OCI-LY7 (cell line): ENCODE results near the gene QKI. TPM values are rescaled to one million over a fixed set of nuclear protein-coding genes. Genes with fewer than 3 reads are reported as not detected.

ENCODE experiments used
- BruUV-seq: library from RNA; stranded (reverse); fragments of 400-500 nt; replicated peaks from 2 replicates; lab custom pipeline; 2021; lab: Mats Ljungman, UMichigan
- CTCF ChIA-PET: fragments of 300-600 bp; sonication (Branson Sonifier 250); formaldehyde crosslinking; loops from one replicate; lab custom pipeline; 2022; ENCODE audit warnings: antibody characterized with exemption; ENCODE audit not compliant: unreplicated experiment; lab: Charles Lee
- POLR2A ChIA-PET: fragments of 300-600 bp; sonication (Branson Sonifier 250); formaldehyde crosslinking; loops from one replicate; lab custom pipeline; 2022; ENCODE audit warnings: antibody characterized with exemption; lab: Charles Lee
- DNase-seq: peaks from one replicate; pipeline ENCODE4 v3.0.0-alpha.2; 2015; ENCODE audit warnings: low spot score
- H2AFZ ChIP-seq: fragments of 200-600 bp; sonication (generic), shearing (Covaris generic); 2 replicates; pipeline ENCODE4 v1.6.1; 2014; ENCODE audit warnings: mild to moderate bottlenecking, antibody characterized with exemption, low read length, moderate library complexity
- H3K27ac ChIP-seq: fragments of 200-600 bp; sonication (generic); 2 replicates; pipeline ENCODE4 v1.5.1; 2014; ENCODE audit warnings: mixed run types, low read depth, mild to moderate bottlenecking, moderate library complexity, low read length, inconsistent platforms; ENCODE audit not compliant: poor library complexity, severe bottlenecking
- H3K36me3 ChIP-seq: fragments of 200-600 bp; sonication (generic); 2 replicates; pipeline ENCODE4 v1.6.1; 2014; ENCODE audit warnings: mild to moderate bottlenecking, antibody characterized with exemption, low read length, moderate library complexity, mixed read lengths; ENCODE audit not compliant: insufficient read depth
- H3K4me1 ChIP-seq: fragments of 200-600 bp; sonication (generic); 2 replicates; pipeline ENCODE4 v1.5.1; 2014; ENCODE audit warnings: mild to moderate bottlenecking, low read length; ENCODE audit not compliant: insufficient read depth, poor library complexity, severe bottlenecking
- H3K4me2 ChIP-seq: fragments of 200-600 bp; sonication (generic); 2 replicates; pipeline ENCODE4 v1.6.1; 2014; ENCODE audit warnings: mild to moderate bottlenecking, low read length
- H3K4me3 ChIP-seq: fragments of 200-600 bp; sonication (generic); 2 replicates; pipeline ENCODE4 v1.5.1; 2014; ENCODE audit warnings: mild to moderate bottlenecking, low read depth, low read length; ENCODE audit not compliant: poor library complexity, severe bottlenecking
- H3K79me2 ChIP-seq: fragments of 200-600 bp; sonication (generic); 2 replicates; pipeline ENCODE4 v1.6.1; 2016; ENCODE audit warnings: low read depth, mild to moderate bottlenecking, low read length, moderate library complexity, mixed read lengths; ENCODE audit not compliant: insufficient read depth
- H3K9me2 ChIP-seq: fragments of 200-600 bp; sonication (generic); 2 replicates; pipeline ENCODE4 v1.6.1; 2016; ENCODE audit warnings: mild to moderate bottlenecking, low read length, mixed read lengths; ENCODE audit not compliant: insufficient read depth
- H3K9me3 ChIP-seq: fragments of 200-600 bp; sonication (generic); 2 replicates; pipeline ENCODE4 v1.6.1; 2014; ENCODE audit warnings: mild to moderate bottlenecking, mixed run types, low read length, mixed read lengths
- H4K20me1 ChIP-seq: fragments of 200-600 bp; sonication (generic); 2 replicates; pipeline ENCODE4 v1.6.1; 2014; ENCODE audit warnings: mild to moderate bottlenecking, antibody characterized with exemption, low read length, moderate library complexity, mixed read lengths; ENCODE audit not compliant: insufficient read depth
- CTCF ChIP-seq: fragments of 200-600 bp; sonication (generic); conservative IDR thresholded peaks from 2 replicates; pipeline ENCODE4 v1.5.1; 2014; ENCODE audit warnings: mild to moderate bottlenecking, antibody characterized with exemption, low read length, moderate library complexity, mixed read lengths
- EZH2phosphoT487 ChIP-seq: fragments of 200-600 bp; sonication (generic); IDR thresholded peaks from 2 replicates; pipeline ENCODE4 v1.6.1; 2018; ENCODE audit warnings: low read depth, borderline replicate concordance, mild to moderate bottlenecking, mixed run types, antibody characterized with exemption, low read length, moderate library complexity, mixed read lengths
- intact Hi-C: fragments of 100-400 bp; cut with micrococcal nuclease; formaldehyde crosslinking; loops from one replicate; pipeline ENCODE4 v1.10.0; 2022; ENCODE audit not compliant: unreplicated experiment
- total RNA-seq, 2 experiments: library from RNA; depleted of rRNA in 1 of 2; stranded (reverse); fragments of >200 nt in 1 of 2; shearing (Covaris generic) in 1 of 2; gene quantifications; 2 replicates each; pipeline ENCODE4 v1.2.3, GENCODE V29; 2014 to 2022

Gene QKI
- total RNA-seq, 2 experiments from 2014 or later: 55.4 to 74.5 TPM

GRCh38 chr6:163487606-163488005, 73.1 kb downstream of the QKI start:
- Histone ChIP-seq H3K9me3 (no peaks in the 10 kb centered on the region), H2AFZ (no peak overlapping the region), H3K4me3 (no peak overlapping the region), H3K9me2 (no peaks in the 10 kb centered on the region), H4K20me1 (no peaks in the 10 kb centered on the region), H3K27ac (no peak overlapping the region), H3K36me3 (no peaks in the 10 kb centered on the region), H3K79me2 (0 out of 2 replicates have a peak, but pooled peaks cover 7% of the 10 kb centered on the region), H3K4me2 (no peak overlapping the region), H3K4me1 (no peaks in the 10 kb centered on the region)
- POLR2A ChIA-PET: interaction anchor here (0.6 to 1.8 kb wide), 5 partner anchors 12 to 502 kb away, joined by 3 to 4 read pairs (median 4); no protein-coding TSS in a partner anchor
- TF ChIP-seq CTCF: no peak
- TF ChIP-seq EZH2phosphoT487: no peak
- CTCF ChIA-PET: no interaction called here
- no TSS peak for BruUV-seq
- intact Hi-C loops: no loop called here
- no peak for DNase-seq

- intact Hi-C loops: no loop called here
Observed at GRCh38 chr6:163489584-163489983, 75.1 kb downstream of the QKI start.

More at GRCh38 chr6:163489584-163489983, 75.1 kb downstream of the QKI start:
- H3K9me2 ChIP-seq: no peaks in the 10 kb centered on the region
- H3K4me3 ChIP-seq: no peak overlapping the region
- CTCF ChIA-PET: no interaction called here
- BruUV-seq: no TSS peak
- POLR2A ChIA-PET: interaction anchor here (0.6 to 0.7 kb wide), 2 partner anchors 30 to 457 kb away, joined by 3 to 4 read pairs; no protein-coding TSS in a partner anchor
- TF ChIP-seq EZH2phosphoT487: no peak
- no peak for TF ChIP-seq CTCF
- H2AFZ ChIP-seq: no peak overlapping the region
- H3K9me3 ChIP-seq: no peaks in the 10 kb centered on the region
- H3K27ac ChIP-seq: no peak overlapping the region
- H3K4me2 ChIP-seq: no peak overlapping the region
- no peaks in the 10 kb centered on the region; the same call in 1 of the 2 replicates for H4K20me1 ChIP-seq
- 0 out of 2 replicates have a peak, but pooled peaks cover 7% of the 10 kb centered on the region for H3K79me2 ChIP-seq
- no peaks in the 10 kb centered on the region for H3K4me1 ChIP-seq
- no peak for DNase-seq
- H3K36me3 ChIP-seq: no peaks in the 10 kb centered on the region
